ENCODE measurements around the gene ZNF3.

The ZNF3 gene

DNA sequence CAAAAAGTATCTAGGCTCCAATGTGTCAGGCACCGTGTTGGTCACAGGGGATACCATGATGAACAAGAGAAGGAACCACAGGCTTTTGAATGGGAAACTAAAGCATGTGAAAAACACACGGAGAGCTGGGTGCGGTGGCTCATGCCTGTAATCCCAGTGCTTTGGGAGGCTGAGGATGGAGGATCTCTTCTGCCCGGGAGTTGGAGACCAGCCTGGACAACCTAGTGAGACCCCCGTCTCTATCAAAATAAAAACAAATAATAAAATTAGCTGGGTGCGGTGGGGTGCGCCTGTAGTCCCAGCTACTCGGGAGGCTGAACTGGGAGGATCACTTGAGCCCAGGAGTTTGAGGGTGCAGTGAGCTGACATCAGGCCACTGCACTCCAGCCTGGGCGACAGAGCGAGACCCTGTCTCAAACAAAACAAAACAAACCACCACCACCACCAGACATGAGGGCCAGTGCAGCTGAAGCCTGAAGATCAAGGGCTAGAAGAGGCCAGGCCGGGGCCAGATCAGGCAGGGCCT is 6.6 kb upstream of the ZNF3 start:
- no peak for DNase-seq

DNA sequence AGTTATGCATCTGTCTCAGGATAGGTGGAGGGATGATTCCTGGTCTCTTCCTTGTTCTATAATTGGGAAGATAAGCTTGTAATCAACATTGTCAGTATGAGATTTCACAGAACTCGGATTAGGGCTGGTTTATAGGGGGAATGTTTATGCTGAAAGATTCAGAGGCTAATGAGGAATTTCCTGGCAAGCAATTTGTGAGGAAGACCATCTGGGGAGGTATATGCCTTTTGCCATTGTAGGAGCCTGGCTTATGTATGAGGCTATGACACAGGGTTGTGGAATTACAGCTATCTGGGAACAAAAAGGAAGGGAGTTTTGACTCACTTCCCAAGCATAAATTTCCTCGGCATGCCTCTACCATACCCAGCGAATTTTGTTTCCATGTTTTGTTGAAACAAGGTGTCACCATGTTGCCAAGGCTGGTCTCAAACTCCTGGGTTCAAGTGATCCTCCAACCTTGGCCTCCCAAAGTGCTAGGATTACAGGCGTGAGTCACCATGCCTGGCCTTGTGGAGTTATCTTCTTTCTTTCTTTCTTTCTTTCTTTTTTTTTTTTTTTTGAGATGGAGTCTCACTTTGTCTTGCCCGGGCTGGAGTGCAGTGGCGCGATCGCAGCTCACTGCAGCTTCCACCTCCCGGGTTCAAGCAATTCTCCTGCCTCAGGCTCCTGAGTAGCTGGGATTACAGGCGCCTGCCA is 5.7 kb upstream of the ZNF3 start:
- no peak for DNase-seq

- no peak for DNase-seq
Observed at GRCh38 chr7:100085515-100085914, 4.0 kb upstream of the ZNF3 start.

DNA sequence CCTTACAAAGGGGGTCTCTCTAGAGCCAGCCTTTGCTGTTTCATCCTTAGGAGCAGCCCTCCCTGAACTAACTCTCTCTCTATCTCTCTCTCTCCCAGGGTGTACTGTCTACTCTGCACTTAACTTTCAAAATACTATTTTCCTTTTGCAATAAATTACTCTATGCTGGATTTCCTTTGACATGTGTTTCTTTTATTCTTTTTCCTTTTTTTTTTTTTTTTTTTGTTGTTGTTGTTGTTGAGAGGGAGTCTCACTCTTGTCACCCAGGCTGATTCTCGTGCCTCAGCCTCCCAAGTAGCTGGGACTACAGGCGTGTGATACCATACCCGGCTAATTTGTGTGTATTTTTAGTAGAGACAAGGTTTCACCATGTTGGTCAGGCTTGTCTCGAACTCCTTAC is 1.5 kb upstream of the ZNF3 start:
- no peak for DNase-seq

DNA sequence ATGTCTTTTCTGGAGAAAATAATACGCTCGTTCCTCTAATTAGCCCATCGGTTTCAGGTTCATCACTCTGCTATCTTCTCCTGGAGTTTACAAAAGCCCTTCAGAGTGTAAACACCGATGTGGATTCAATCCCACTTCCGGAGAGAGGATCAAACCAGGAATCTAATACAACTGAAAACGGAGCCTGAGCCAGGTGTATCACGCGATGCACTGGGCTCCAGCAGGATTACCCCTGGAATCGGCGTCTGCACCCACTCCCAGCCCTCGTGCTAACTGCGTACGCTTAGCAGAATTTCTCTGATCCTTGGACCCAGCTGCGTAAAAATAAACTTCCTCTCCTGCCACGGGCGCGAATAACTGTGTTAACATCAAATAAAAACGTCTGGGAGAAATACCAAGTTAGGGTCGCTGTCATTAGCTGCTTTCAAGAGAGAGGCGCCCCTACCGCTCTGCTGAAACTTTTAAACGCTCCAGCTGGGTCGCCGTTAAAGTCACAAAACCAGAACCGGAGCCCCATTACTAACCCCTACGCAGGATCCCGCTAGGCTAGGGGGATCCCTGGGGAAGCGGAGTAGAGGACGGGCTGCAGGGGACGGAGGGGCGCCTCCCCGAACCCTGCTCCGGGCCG is 502 bp downstream of the ZNF3 start:
- peak in 1 of 2 donors; percentile 12 for DNase-seq

GRCh38 chr7:100079024-100079560 is 2.4 kb downstream of the ZNF3 start:
- DNase-seq: no peak

GRCh38 chr7:100077205-100077604 is 4.3 kb downstream of the ZNF3 start:
- no peak for DNase-seq

- DNase-seq: no peak
Observed at GRCh38 chr7:100075418-100075817, 6.1 kb downstream of the ZNF3 start.

- DNase-seq: no peak
Observed at GRCh38 chr7:100074841-100075240, 6.7 kb downstream of the ZNF3 start.

DNA sequence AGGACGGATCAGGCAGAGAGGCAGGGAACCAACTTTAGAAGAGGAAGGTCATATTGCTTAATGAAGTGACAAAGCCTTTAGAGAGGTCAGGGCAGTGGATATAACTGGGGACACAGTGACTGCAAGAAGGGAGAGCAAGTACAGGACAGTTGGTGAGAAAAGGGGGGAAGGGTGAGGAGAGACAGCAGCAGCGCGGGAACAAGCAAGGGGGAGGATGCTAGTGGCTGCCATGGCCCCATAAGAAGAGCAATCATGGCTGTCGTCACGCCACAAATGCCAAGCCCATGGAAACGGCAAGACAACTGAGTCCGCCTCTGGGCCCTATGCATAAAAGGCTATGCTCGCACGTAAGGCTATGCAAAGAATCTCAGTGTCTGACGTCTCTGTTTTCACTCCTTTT is 9.1 kb downstream of the ZNF3 start:
- DNase-seq: no peak

GRCh38 chr7:100071018-100071723 is 10.4 kb downstream of the ZNF3 start:
- no peak for DNase-seq

DNA sequence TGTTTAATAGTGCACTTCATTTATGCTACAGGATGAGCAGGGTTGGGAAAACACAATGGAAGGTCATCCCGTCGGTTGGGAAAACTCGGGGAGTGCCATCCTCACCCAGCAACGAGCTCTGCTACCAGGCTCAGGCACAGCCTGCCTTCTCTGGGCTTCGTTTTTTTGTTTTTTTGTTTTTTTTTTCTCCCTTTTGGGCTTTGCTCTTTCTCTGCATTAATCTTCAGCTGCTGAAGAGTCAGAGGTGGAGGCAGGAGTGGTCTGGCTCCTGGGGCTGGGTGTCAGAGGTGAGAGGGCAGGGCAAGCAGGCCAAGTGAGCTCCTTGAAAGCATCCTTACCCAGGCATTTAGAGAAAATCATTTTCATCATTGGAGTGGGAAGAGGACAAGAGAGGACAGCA is 11.5 kb downstream of the ZNF3 start:
- DNase-seq: no peak

DNA sequence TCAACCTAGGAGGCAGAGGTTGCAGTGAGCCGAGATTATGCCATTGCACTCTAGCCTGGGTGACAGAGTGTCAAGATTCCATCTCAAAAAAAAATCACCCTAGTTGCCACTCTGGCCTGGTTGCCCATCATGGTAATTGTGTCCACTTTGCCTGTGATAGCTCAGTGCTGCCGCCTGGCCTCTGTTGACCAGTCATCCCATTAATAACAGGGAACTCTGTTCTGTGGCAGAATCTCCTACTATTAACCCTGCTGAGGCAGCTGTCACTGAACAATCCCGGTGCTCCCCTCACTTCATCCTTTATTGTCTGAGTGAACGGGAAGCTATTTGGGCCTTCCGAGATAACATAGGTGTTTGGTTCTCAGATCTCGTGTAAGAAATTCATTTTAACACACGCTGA is 14.6 kb downstream of the ZNF3 start:
- DNase-seq: no peak

DNA sequence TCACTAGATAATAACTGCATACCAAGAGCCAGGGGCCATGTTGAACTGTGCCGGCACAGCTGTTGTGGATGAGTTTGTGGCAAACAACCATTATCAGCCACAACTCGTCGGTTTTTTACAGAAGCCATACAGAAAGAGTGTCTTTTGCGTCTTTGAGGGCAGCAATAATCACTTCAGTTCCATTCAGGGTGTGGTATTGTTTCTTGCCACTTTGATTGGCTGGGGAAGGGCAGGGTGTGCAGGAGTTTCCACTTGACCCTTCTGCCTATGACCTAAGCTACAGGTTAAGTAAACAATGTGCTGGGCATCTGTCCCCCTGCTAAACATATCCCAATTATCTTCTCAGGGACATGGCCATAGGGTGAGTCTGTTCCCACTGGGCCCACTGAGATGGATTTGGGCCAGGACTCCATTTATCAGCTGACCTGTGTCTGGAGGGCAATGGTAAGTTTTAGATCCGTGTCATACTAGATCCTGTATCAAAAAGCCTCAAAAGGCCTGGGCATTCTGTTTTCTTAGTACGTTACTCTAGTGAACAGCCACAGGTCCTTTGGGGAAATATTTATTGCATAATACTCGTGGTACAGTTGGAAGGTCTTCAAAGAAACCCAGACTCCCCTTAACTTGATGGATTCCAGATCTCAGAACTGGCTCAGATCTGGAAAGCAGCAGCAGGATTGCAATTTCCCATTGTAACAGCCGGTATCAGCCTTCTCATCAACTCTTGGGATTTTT is 15.9 kb downstream of the ZNF3 start:
- no peak for DNase-seq

DNA sequence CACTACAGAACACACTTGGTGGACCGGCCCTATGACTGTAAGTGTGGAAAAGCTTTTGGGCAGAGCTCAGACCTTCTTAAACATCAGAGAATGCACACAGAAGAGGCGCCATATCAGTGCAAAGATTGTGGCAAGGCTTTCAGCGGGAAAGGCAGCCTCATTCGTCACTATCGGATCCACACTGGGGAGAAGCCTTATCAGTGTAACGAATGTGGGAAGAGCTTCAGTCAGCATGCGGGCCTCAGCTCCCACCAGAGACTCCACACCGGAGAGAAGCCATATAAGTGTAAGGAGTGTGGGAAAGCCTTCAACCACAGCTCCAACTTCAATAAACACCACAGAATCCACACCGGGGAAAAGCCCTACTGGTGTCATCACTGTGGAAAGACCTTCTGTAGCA is 17.4 kb downstream of the ZNF3 start:
- no peak for DNase-seq

DNA sequence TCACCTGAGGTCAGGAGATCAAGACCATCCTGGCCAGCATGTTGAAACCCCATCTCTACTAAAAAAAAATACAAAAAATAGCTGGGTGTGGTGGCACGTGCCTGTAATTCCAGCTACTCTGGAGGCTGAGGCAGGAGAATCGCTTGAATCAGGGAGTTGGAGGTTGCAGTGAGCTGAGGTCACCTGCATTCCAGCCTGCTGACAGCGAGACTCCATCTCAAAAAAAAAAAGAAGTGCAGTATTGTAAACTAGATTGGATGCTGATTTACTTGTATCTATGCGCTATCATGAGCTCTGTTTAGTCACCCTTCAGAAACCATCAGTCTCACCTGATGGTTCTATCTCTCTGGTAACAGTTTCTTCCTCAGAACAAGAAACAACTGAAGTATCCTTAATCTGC is 18.1 kb downstream of the ZNF3 start:
- DNase-seq: no peak

GRCh38 chr7:100061518-100062193 is 19.9 kb downstream of the ZNF3 start:
- no peak for DNase-seq

DNA sequence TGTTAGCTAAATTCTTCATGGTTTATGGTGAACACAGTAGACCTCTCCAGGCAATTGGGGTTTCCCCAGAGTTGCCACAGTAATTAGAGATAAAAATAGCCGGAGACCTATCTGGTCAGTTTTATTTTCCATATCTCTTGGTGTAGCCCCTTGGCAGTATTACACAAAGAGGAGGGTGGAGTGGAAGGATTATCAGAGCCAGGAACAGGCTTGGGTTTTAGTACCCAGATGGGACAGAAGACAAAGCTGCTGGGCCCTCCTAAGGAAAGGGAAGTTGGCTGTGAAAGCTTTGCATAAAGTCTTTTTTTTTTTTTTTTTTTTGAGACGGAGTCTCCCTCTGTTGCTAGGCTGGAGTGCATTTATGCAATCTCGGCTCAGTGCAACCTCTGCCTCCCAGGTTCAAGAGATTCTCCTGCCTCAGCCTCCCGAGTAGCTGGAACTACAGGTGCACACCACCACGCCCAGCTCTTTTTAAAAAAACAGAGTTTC is 22.2 kb downstream of the ZNF3 start:
- no peak for DNase-seq

DNA sequence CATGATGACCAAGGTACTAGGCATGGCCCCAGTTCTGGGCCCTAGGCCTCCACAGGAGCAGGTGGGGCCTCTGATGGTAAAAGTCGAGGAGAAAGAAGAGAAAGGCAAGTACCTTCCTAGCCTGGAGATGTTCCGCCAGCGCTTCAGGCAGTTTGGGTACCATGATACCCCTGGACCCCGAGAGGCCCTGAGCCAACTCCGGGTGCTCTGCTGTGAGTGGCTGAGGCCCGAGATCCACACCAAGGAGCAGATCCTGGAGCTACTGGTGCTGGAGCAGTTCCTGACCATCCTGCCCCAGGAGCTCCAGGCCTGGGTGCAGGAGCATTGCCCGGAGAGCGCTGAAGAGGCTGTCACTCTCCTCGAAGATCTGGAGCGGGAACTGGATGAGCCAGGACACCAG is 24.5 kb downstream of the ZNF3 start:
- no peak for DNase-seq

GRCh38 chr7:100053215-100053614 is 28.3 kb downstream of the ZNF3 start:
- DNase-seq: peak; percentile 16 to 57

GRCh38 chr7:100051611-100052010 is 29.9 kb downstream of the ZNF3 start:
- DNase-seq: no peak

All from CD4-positive, alpha-beta T cell treated with Interleukin-4 for 1 hour (primary cell).